HepG2 (cell line): ENCODE data around the gene CD6. TPM values are rescaled to one million over a fixed set of nuclear protein-coding genes. Genes with fewer than 3 reads are reported as not detected.

ENCODE experiments used
- ATM ChIP-seq: fragments of 450-650 bp; IDR thresholded peaks from 2 replicates; pipeline ENCODE4 v1.7.1; 2017; ENCODE audit warnings: mild to moderate bottlenecking, borderline replicate concordance
- BRCA1 ChIP-seq: sonication (generic); formaldehyde crosslinking; IDR thresholded peaks from 2 replicates; pipeline ENCODE4 v1.4.0; 2020; ENCODE audit warnings: missing genetic modification reagents
- BRD4 ChIP-seq: sonication (generic); formaldehyde crosslinking; IDR thresholded peaks from 2 replicates; pipeline ENCODE4 v1.4.0; 2020; ENCODE audit warnings: missing genetic modification reagents
- CEBPG ChIP-seq: IDR thresholded peaks from 2 replicates; pipeline ENCODE4 v1.6.1; 2016
- MYNN ChIP-seq: sonication (generic); formaldehyde crosslinking; IDR thresholded peaks from 2 replicates; pipeline ENCODE4 v1.4.0; 2020; ENCODE audit warnings: mild to moderate bottlenecking, low read depth, missing genetic modification reagents
- SMAD9 ChIP-seq: sonication (generic); formaldehyde crosslinking; IDR thresholded peaks from 2 replicates; pipeline ENCODE4 v1.5.1; 2020; ENCODE audit warnings: mild to moderate bottlenecking, missing genetic modification reagents
- TAF15 ChIP-seq: fragments of 200-400 bp; formaldehyde crosslinking; IDR thresholded peaks from one replicate; pipeline ENCODE4 v1.6.1; 2018; ENCODE audit warnings: mild to moderate bottlenecking, low read depth, low read length; ENCODE audit not compliant: poor library complexity, severe bottlenecking
- TCF7 ChIP-seq: sonication (generic); IDR thresholded peaks from 2 replicates; pipeline ENCODE4 v1.6.1; 2016; ENCODE audit warnings: antibody characterized with exemption, low read depth
- ZNF101 ChIP-seq: sonication (generic); formaldehyde crosslinking; IDR thresholded peaks from 2 replicates; pipeline ENCODE4 v1.4.0; 2020; ENCODE audit warnings: mild to moderate bottlenecking, low read depth, missing genetic modification reagents, borderline replicate concordance
- ZNF607 ChIP-seq: sonication (generic); formaldehyde crosslinking; IDR thresholded peaks from 2 replicates; pipeline ENCODE4 v1.5.1; 2020; ENCODE audit warnings: missing genetic modification reagents, mild to moderate bottlenecking, borderline replicate concordance
- ZNF737 ChIP-seq: sonication (generic); formaldehyde crosslinking; IDR thresholded peaks from 2 replicates; pipeline ENCODE4 v1.5.0; 2020; ENCODE audit warnings: missing genetic modification reagents, mild to moderate bottlenecking, borderline replicate concordance
- ZNF768 ChIP-seq: sonication (generic); formaldehyde crosslinking; IDR thresholded peaks from 2 replicates; pipeline ENCODE4 v1.4.0; 2020; ENCODE audit warnings: missing genetic modification reagents
- ZNF777 ChIP-seq: sonication (generic); formaldehyde crosslinking; IDR thresholded peaks from 2 replicates; pipeline ENCODE4 v1.4.0; 2020; ENCODE audit warnings: missing genetic modification reagents
- polyA plus RNA-seq, 8 experiments: library from polyadenylated mRNA; depleted of rRNA in 3 of 8; stranded (reverse) in 7 of 8; unstranded in 1 of 8; fragments of >200 nt; fragmentation: Illumina TruSeq in 4 of 8; extraction: Trizol in 4 of 8; gene quantifications; 2 replicates each; pipeline versions ENCODE4 v1.2.1 to v1.2.3, GENCODE V29; 2011 to 2016; ENCODE audit warnings: low read depth in 4 of 8, missing spikeins in 1 of 8, mixed read lengths in 1 of 8; ENCODE audit not compliant: insufficient read depth in 1 of 8
- total RNA-seq, 5 experiments: library from RNA; depleted of rRNA; stranded (reverse); fragments of >200 nt; fragmentation: Illumina TruSeq; extraction: Trizol; gene quantifications; 2 replicates each; pipeline ENCODE4 v1.2.3, GENCODE V29; 2016; ENCODE audit warnings: low read depth in 1 of 5
- TF ChIP-seq, protein P1 (sequence below): sonication (generic); formaldehyde crosslinking; IDR thresholded peaks from 2 replicates; pipeline ENCODE4 v1.4.0; 2020; ENCODE audit warnings: mild to moderate bottlenecking, missing genetic modification reagents
- TF ChIP-seq, protein P2 (sequence below): sonication (generic); formaldehyde crosslinking; IDR thresholded peaks from 2 replicates; pipeline ENCODE4 v1.4.0; 2020; ENCODE audit warnings: mild to moderate bottlenecking, missing genetic modification reagents
- TF ChIP-seq, protein P3 (sequence below): IDR thresholded peaks from 2 replicates; pipeline ENCODE4 v1.6.1; 2016
- TF ChIP-seq, protein P4 (sequence below): IDR thresholded peaks from 2 replicates; pipeline ENCODE4 v1.6.1; 2016; ENCODE audit warnings: low read depth
- TF ChIP-seq, protein P5 (sequence below): sonication (generic); formaldehyde crosslinking; IDR thresholded peaks from 2 replicates; pipeline ENCODE4 v1.4.0; 2020; ENCODE audit warnings: low read depth, mild to moderate bottlenecking, missing genetic modification reagents
- TF ChIP-seq, protein P6 (sequence below): sonication (generic); formaldehyde crosslinking; conservative IDR thresholded peaks from 2 replicates; pipeline ENCODE4 v1.8.0; 2022; ENCODE audit warnings: missing genetic modification reagents

Gene CD6
- total and polyA plus RNA-seq, 2 of the 13 experiments (the other 11 are each of a cell fraction or from before 2014, with no cell fraction given): not detected

DNA sequence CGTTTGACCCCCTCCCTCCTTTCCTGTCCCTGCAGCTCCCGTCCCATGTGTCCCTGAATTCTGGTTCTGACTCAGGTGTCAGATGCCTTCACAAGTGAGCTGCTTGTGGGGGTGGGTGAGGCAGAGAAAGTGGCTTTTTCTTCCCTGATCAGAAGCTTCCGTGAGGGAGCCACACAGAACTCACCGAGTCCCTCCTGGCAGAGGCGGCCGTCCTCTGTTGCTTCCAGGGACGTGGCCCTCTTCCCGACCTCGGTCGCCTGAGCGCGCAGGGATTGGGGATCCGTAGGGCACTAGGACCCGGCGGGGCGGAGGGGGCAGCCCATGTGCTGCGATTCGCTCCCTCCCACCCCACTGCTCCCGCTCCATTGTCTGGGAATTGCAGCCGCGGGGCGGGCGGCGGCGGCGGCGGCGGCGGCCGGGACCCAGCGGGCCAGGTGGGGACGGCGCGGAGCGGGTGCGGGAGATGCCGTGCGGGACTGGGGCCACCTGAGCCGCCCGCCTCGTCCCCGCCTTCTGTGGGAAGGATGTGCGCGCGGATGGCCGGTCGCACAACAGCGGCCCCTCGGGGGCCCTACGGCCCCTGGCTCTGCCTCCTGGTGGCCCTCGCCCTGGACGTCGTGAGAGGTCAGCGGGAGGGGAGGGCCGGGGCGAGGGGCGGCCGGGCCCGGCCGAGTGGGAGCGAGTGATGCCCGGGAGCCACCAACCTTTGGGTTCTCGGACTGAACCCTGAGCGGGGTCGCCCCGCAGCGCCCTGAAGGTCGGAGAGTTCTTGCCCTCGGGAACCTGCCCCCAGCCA, 47.2 kb upstream of the CD6 start, which contains the start of gene TMEM132A (continued):
- TF ChIP-seq, protein P1, sequence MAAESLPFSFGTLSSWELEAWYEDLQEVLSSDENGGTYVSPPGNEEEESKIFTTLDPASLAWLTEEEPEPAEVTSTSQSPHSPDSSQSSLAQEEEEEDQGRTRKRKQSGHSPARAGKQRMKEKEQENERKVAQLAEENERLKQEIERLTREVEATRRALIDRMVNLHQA: no peak
- TF ChIP-seq BRD4 (CRISPR knock-in tag) (no peak; the same call in 1 of the 2 replicates), MYNN (CRISPR knock-in tag) (no peak), ZNF777 (CRISPR knock-in tag) (peak; percentile 78), ZNF768 (peak; percentile 72; the same call in 1 of the 2 replicates), ZNF737 (CRISPR knock-in tag) (no peak), CEBPG (CRISPR knock-in tag) (peak; percentile 22; the same call in 1 of the 2 replicates), ZNF101 (CRISPR knock-in tag) (no peak), ATM (no peak), TCF7 (no peak), BRCA1 (CRISPR knock-in tag) (no peak), SMAD9 (no peak), TAF15 (no peak), ZNF607 (CRISPR knock-in tag) (peak; percentile 77; the same call in 1 of the 2 replicates)
- TF ChIP-seq, protein P2, sequence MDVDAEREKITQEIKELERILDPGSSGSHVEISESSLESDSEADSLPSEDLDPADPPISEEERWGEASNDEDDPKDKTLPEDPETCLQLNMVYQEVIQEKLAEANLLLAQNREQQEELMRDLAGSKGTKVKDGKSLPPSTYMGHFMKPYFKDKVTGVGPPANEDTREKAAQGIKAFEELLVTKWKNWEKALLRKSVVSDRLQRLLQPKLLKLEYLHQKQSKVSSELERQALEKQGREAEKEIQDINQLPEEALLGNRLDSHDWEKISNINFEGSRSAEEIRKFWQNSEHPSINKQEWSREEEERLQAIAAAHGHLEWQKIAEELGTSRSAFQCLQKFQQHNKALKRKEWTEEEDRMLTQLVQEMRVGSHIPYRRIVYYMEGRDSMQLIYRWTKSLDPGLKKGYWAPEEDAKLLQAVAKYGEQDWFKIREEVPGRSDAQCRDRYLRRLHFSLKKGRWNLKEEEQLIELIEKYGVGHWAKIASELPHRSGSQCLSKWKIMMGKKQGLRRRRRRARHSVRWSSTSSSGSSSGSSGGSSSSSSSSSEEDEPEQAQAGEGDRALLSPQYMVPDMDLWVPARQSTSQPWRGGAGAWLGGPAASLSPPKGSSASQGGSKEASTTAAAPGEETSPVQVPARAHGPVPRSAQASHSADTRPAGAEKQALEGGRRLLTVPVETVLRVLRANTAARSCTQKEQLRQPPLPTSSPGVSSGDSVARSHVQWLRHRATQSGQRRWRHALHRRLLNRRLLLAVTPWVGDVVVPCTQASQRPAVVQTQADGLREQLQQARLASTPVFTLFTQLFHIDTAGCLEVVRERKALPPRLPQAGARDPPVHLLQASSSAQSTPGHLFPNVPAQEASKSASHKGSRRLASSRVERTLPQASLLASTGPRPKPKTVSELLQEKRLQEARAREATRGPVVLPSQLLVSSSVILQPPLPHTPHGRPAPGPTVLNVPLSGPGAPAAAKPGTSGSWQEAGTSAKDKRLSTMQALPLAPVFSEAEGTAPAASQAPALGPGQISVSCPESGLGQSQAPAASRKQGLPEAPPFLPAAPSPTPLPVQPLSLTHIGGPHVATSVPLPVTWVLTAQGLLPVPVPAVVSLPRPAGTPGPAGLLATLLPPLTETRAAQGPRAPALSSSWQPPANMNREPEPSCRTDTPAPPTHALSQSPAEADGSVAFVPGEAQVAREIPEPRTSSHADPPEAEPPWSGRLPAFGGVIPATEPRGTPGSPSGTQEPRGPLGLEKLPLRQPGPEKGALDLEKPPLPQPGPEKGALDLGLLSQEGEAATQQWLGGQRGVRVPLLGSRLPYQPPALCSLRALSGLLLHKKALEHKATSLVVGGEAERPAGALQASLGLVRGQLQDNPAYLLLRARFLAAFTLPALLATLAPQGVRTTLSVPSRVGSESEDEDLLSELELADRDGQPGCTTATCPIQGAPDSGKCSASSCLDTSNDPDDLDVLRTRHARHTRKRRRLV (CRISPR knock-in tag): no peak
- TF ChIP-seq, protein P3, sequence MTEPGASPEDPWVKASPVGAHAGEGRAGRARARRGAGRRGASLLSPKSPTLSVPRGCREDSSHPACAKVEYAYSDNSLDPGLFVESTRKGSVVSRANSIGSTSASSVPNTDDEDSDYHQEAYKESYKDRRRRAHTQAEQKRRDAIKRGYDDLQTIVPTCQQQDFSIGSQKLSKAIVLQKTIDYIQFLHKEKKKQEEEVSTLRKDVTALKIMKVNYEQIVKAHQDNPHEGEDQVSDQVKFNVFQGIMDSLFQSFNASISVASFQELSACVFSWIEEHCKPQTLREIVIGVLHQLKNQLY (CRISPR knock-in tag): no peak
- TF ChIP-seq, protein P4, sequence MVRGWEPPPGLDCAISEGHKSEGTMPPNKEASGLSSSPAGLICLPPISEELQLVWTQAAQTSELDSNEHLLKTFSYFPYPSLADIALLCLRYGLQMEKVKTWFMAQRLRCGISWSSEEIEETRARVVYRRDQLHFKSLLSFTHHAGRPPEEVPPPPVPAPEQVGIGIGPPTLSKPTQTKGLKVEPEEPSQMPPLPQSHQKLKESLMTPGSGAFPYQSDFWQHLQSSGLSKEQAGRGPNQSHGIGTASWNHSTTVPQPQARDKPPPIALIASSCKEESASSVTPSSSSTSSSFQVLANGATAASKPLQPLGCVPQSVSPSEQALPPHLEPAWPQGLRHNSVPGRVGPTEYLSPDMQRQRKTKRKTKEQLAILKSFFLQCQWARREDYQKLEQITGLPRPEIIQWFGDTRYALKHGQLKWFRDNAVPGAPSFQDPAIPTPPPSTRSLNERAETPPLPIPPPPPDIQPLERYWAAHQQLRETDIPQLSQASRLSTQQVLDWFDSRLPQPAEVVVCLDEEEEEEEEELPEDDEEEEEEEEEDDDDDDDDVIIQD: 0 out of 2 replicates have a peak, but pooled peaks have one; percentile 17
- TF ChIP-seq, protein P5, sequence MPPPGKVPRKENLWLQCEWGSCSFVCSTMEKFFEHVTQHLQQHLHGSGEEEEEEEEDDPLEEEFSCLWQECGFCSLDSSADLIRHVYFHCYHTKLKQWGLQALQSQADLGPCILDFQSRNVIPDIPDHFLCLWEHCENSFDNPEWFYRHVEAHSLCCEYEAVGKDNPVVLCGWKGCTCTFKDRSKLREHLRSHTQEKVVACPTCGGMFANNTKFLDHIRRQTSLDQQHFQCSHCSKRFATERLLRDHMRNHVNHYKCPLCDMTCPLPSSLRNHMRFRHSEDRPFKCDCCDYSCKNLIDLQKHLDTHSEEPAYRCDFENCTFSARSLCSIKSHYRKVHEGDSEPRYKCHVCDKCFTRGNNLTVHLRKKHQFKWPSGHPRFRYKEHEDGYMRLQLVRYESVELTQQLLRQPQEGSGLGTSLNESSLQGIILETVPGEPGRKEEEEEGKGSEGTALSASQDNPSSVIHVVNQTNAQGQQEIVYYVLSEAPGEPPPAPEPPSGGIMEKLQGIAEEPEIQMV (CRISPR knock-in tag): no peak
- TF ChIP-seq, protein P6, sequence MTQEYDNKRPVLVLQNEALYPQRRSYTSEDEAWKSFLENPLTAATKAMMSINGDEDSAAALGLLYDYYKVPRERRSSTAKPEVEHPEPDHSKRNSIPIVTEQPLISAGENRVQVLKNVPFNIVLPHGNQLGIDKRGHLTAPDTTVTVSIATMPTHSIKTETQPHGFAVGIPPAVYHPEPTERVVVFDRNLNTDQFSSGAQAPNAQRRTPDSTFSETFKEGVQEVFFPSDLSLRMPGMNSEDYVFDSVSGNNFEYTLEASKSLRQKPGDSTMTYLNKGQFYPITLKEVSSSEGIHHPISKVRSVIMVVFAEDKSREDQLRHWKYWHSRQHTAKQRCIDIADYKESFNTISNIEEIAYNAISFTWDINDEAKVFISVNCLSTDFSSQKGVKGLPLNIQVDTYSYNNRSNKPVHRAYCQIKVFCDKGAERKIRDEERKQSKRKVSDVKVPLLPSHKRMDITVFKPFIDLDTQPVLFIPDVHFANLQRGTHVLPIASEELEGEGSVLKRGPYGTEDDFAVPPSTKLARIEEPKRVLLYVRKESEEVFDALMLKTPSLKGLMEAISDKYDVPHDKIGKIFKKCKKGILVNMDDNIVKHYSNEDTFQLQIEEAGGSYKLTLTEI (CRISPR knock-in tag): no peak
